Measurements from ENCODE around the gene APOD.
"Not testable (repeated sequence)": the region's sequence is repeated elsewhere in the genome, so short reads cannot be mapped to it uniquely, and the experiment has no call there.

APOD gene

DNA sequence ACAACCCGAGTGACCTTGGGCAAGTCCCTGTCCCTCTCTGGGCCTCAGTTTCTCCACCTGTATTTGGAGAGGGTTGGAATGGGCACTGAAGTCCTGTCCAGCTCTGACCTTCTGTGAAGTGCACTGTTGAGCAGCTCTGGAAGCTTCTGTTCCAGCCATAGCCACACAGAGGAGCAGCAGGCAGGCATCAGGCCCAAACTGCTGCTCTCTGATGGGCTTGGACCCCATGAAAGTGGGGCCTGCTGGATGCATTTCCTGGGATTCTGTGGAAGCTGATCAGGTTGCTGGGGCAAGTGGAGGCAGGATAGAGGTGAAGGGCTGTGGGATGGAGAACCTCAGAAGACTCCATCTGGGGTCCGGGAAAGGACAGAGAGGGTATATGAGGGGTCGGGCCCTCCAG lies 36.7 kb upstream of the APOD start:
- not testable (repeated sequence) for H3K4me3 ChIP-seq (ENCODE audit: low read length); DNase-seq (ENCODE audit: low read depth)

DNA sequence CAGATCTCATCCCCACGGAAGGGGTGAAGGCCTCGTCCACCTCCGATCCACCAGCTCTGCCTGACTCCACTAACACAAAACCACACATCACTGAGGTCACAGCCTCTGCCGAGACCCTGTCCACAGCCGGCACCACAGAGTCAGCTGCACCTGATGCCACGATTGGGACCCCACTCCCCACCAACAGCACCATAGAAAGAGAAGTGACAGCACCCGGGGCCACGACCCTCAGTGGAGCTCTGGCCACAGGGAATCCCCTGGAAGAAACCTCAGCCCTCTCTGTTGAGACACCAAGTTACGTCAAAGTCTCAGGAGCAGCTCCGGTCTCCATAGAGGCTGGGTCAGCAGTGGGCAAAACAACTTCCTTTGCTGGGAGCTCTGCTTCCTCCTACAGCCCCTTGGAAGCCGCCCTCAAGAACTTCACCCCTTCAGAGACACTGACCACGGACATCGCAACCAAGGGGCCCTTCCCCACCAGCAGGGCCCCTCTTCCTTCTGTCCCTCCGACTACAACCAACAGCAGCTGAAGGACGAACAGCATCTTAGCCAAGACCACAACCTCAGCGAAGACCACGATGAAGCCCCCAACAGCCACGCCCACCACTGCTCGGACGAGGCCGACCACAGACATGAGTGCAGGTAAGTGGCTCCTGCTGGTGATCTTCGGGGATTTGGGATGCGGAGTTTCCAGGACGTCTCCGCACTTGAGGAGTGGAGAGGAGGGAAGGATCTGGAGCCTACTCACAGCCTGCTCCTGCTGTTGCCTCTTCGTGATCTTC lies 36.0 kb upstream of the APOD start:
- DNase-seq (ENCODE audit: low read depth); H3K4me3 ChIP-seq (ENCODE audit: low read length): not testable (repeated sequence)

GRCh38 chr3:195617784-195618659 lies 34.3 kb upstream of the APOD start:
- not testable (repeated sequence) for H3K4me3 ChIP-seq (ENCODE audit: low read length); DNase-seq (ENCODE audit: low read depth)

GRCh38 chr3:195617134-195617533 lies 33.4 kb upstream of the APOD start:
- H3K4me3 ChIP-seq (ENCODE audit: low read length): not testable (repeated sequence)

DNA sequence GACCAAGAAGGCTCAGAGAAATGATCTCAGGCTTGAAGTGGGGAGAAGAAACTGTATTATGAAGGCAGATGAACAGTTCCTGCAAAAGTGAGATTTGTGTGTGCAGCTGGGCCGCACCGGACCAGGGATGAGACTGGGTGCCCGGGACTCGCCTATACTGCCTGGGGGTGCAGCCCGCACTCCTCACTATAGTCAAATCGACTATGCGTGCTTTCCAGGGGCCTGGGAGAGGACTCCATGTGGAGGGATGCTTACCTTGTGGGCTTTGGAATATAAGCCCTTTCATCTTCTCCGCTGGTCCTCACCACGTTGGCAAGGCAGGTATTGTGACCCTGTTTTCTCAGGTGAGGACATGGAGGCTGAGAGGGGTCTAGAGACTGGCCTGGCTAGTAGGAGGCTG lies 32.9 kb upstream of the APOD start:
- no peak for DNase-seq (ENCODE audit: low read depth)
- no peak for TF ChIP-seq CTCF (conservative IDR thresholded peaks at IDR 0.05; ENCODE audit: low read depth, low read length)
- H3K4me3 ChIP-seq (ENCODE audit: low read length): no peak overlapping the region

More at GRCh38 chr3:195617134-195617533, 33.4 kb upstream of the APOD start:
- DNase-seq (ENCODE audit: low read depth): not testable (repeated sequence)

- H3K4me3 ChIP-seq (ENCODE audit: low read length); DNase-seq (ENCODE audit: low read depth): not testable (repeated sequence)
Measured at GRCh38 chr3:195615952-195616537, 32.3 kb upstream of the APOD start.

DNA sequence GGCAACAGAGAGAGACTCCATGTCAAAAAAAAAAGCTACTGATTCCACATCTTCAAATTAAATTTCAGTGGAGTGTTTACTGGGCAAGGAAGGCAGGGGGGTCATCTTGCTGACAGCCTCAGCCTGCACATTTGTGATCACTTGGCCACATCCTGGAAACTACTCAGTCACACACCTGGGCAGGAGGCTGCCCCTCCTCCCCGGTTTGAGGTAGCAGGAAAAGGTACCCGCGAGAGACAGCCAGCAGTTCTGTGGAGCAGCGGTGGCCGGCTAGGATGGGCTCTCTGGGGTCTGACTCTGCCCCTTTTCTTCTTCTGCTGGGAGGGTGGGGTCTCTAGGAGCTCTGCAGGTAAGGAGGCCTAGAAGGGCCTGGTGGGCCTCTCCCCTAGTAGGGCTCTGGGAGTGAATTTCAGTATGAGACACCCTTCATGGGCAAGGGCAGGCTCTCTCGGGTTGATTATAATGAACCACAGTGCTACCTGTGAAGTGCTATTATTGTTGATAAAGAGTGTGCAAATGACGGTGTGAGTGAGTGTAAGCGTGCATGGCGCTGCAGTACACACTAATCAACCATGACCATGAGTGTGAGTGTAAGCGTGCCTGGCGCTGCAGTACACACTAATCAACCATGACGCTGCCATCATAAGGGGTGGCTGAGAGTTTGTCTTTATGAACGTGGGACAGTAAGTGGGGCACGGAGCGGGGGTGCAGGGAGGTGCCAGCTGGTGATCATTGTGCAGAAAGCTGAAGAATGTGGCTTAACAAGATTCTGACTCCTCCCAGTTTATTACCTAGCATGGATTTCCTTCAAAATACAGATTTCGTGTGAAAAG lies 31.1 kb upstream of the APOD start:
- DNase-seq (ENCODE audit: low read depth); H3K4me3 ChIP-seq (ENCODE audit: low read length): not testable (repeated sequence)

DNA sequence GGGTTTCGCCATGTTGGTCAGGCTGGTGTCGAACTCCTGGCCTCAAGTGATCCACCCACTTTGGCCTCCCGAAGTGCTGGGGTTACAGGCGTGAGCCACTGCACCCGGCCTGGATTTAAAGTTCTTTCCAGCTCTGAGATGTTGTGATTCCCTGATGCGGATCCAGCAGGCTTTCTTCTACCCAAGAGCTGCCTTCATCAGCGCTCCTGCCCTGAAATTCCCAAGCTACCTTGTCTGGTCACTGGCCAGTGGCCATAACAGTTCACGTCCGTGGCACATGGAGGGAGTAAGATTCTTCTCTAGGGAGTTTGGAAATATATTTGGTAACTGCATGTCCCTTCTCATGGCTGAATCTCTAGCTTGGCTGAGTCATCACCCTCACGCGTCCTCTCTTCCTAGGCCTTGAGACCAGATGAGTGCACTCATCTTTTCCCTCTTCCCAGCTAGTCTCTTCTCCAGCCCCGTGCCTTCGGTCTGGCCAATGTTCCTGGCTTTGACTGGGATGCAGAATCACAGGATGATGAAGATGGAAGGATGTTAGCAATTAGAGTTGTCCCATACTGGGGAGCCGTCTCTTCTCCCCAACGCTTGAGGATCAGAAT lies 29.8 kb upstream of the APOD start:
- DNase-seq (ENCODE audit: low read depth): no peak
- H3K4me3 ChIP-seq (ENCODE audit: low read length): no peak overlapping the region
- TF ChIP-seq CTCF (conservative IDR thresholded peaks at IDR 0.05; ENCODE audit: low read depth, low read length): no peak

GRCh38 chr3:195612075-195612800 lies 28.5 kb upstream of the APOD start:
- no peak for TF ChIP-seq CTCF (conservative IDR thresholded peaks at IDR 0.05; ENCODE audit: low read depth, low read length)
- no peak for DNase-seq (ENCODE audit: low read depth)
- H3K4me3 ChIP-seq (ENCODE audit: low read length): no peak overlapping the region
